Activated CD4-positive, alpha-beta T cell treated with anti-CD3 and anti-CD28 coated beads, Interleukin-2, amount 50 U/mL, for 48 hours (primary cell): ENCODE measurements around the gene CABP1.

Source experiments
- DNase-seq, 2 experiments: peaks; one replicate each; pipeline ENCODE4 v3.0.0-alpha.2; 2020

CABP1 gene

DNA sequence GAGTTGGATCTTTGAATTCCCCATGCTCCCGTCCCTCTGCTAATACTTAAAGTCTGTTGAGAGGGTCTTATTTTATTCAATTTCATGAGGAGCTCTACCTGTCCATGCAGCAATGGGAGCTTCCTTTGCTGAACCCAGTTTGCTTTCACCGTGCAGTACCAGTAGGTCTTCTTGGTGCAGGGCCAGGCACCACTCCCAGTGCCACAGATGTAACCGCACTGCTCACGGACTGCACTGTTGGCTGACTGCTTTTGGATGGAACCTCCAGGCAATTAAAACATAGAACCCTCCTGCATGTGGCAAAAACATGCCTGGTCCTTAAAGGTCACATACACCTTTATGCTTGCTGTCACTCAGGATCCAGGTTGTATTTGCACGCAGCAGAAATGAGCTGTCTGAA is 9.3 kb upstream of the CABP1 start:
- no peak for DNase-seq

DNA sequence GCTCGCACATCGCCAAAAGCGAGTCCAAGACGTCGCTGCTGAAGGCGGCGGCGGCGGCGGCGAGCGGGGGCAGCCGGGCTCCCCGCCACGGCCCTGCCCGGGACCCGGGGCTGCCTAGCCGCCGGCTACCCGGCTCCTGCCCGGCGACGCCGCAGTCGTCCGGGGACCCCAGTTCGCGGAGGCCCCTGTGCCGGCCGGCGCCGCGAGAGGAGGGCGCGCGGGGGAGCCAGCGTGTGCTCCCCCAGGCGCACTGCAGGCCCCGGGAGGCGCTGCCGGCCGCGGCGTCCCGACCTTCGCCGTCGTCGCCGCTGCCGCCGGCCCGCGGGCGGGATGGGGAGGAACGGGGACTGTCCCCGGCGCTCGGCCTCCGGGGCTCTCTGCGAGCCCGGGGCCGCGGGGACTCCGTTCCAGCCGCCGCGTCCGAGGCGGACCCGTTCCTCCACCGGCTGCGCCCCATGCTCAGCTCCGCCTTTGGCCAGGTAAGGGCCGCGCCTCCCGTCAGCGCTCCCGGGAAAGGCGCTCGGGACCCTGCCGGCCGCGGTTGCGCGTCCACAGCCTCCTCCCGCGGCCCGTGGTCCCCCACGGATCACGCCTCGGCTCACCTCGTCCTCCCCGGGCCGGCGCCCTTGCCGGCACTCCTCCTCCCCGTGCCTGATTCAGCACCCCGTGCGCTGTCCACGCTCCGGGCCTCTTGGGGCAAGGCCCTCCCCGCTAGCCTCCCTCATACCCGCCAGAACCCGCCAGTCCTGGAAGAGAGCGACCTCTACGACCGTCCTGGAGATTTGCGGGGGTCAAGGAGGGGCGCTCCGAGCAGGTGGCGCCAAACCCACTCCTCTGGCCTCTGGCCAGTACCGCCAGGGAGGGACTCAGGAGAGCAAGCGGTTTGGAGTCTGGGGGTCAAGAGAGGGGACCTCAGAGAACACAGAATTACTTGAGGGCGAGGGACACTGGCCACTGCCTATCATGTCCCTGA is 721 bp downstream of the CABP1 start:
- DNase-seq = peak; percentile 45 to 59

DNA sequence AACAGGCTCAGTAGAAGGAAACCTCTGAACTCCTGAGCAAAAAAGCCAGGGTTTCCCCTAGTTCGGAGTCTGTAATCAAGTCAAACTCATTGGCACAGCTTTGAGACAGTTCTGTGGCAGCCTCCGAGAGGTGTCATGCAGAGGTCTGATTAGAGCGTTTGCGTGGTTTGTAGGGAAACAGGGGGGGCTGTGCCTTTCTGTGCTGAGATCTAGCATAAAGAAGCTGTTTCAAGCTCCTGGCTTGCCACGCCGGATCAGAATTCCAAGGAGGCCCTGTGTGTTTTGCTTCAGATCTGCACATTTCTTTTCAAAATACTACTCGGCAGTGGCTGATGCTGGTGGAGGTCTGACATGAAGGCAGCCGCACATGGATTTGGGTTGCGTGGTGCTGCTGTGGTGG is 1.7 kb downstream of the CABP1 start:
- no peak for DNase-seq

GRCh38 chr12:120642826-120643225 is 2.4 kb downstream of the CABP1 start:
- DNase-seq = no peak

DNA sequence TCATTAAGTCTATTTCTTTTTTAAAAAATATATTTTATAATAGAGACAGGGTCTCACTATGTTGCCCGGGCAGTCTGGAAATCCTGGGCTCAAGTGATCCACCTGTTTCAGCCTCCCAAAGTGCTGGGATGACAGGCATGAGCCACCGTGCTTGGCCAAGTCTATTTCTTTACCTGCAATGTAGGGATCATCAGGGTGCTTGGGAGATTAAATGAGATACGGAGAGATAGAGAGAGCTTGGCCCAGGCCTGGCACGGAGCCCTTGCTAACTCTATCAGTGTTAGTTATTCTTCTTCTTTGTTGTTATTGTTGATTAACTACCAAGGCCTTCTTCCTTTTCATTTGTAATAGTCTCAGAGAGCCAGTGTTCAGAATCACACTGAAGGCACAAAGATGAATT is 3.1 kb downstream of the CABP1 start:
- DNase-seq = no peak

- DNase-seq = no peak
These were observed 5.6 kb downstream of the CABP1 start for GRCh38 chr12:120646044-120646443.

DNA sequence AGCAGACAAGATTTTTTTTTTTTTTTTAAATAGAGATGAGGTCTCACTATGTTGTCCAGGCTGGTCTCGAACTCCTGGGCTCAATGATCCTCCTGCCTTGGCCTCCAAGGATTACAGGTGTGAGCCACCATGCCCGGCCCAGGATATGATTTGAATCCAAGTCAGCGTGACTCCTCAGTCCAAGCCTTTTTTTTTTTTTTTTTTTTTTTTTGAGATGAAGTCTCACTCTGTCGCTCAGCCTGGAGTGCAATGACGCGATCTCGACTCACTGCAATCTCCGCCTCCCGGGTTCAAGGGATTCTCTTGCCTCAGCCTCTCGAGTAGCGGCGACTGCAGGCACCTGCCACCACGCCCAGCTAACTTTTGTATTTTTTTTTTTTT is 6.9 kb downstream of the CABP1 start:
- DNase-seq = no peak

DNA sequence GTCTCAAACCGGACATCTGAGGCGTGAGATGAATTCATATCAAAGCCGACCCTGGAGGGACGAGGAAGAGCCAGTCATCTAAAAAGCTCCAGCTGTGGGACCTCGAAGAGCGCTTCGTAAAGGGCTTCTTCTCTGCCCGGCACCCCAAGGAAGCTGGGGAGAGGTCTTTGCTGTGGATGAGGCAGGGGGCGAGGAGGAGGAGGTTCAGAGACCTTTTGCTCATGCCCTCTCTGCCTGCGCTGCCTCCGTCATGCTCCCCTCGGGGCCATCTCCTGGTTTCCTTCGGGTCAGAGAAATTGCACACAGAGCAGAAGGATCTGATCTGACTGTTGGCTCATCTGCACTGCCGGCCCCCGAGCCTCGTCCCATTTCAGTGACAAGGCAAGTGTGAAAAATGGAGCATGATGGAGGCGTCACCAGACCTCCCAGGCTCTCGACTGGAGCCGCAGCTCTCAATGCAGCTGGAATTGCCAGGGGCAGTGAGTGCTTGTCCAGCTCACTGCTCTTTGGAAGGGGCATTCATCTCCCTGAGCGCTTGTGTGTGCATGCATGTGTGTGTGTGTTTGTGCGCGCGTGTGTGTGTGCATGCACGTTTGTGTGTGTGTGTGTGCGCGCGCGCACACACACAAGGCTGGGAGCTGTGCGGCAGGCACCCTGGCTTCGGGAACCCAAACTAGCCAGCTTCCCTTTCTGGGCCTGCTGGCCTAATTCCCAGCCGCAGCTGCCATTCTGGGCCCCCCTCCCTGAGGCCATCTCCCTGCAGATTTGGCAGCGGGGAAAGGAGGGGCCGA is 9.2 kb downstream of the CABP1 start:
- no peak for DNase-seq

- no peak for DNase-seq
These were observed 9.8 kb downstream of the CABP1 start for GRCh38 chr12:120650233-120650690.

- DNase-seq = no peak
These were observed 11.4 kb downstream of the CABP1 start for GRCh38 chr12:120651821-120652220.

DNA sequence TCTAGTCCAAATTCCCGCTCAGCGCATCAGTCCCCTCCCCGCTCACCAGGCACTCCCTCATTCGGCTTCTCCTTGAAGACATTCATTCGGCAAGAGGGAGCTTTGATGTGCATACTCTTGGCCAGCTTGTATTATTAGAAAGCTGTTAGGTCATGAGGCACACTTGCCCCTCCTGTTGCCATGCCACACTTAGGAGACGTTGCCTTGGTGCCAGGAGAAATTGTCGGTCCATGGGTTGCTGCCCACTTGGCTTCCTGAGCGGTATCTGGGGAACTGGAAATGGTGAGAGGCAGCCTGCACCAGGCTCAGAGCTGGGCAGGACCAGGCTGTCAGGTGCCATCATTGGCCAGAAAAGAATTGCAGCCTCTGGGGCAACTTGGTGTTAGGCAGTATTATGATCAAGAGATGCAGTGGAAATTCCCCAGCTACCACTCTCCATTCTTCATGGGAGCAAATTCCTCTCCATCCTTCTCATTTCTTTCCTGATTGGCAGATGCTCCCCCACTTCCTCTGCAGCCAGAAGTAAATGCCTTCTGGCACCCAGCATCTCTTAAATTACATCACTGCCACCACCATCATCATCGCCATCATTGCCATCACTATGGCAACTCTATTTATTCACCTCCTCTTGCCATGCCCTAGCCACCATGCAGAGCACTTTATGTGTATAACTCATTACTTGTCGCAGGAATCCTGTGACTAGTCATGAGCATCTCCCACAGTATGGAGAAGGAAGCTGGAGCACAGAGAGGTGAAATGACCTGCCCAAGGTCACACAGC is 12.4 kb downstream of the CABP1 start:
- no peak for DNase-seq

- DNase-seq = no peak
These were observed 13.2 kb downstream of the CABP1 start for GRCh38 chr12:120653611-120654010.

DNA sequence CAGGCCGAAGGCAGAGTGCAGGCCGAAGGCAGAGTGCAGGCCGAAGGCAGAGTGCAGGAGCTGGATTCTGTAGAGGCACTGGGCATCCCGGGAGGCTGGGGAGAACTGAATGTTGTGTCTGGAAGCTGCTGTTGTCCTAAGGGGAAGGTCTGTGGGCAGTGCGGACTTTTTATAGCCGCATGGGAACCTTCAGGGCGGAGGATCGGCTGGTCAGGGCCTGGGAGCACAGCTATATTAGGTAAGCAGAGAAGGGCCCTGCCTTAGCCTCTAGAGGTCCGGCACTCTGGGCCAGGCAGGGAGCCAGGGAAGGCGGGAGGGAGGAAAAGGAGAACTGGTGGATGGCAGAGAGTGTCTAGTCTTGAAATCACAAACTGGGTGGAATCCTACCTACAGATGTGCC is 14.2 kb downstream of the CABP1 start:
- no peak for DNase-seq

- no peak for DNase-seq
These were observed 15.6 kb downstream of the CABP1 start for GRCh38 chr12:120656008-120656407.

DNA sequence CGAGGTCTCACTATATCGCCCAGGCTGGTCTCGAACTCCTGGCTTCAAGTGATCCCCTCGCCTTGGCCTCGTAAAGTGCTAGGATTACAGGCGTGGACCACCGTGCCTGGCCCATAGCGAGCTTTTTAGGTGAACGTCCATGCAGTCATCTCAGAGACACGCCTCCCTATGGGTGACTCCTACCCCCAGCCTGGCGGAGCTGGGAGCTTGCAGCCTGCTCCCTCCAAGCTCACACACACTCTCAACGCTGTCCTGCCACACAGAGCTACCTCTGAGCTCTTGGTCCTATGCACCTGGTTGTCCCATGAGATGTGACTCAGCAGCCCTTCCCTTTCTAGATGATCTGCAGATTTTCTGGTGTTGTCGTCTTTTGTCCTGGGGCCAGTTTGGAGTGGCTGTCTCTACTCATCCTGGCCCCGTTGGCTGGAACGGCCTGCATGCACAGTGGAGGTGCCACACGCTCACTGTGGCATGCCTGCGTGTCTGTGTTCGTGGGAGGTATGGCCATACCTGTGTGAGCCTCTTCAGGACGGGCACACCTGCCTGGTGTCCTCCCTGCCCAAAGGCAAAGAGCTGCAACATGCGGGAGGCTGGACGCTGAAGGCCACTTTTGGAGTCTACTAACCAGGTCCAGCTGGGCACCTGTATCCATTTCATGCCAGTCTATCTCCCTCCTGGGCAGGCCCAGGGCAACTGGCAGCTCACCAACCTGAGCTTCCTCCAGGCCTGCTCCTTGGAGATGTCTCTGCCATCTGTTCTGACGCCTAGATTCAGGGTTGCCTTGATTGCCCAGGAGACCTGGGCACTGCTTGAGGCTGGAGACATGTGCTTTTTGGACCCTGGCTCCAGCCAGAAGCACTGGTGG is 18.1 kb downstream of the CABP1 start:
- DNase-seq = no peak

- no peak for DNase-seq
These were observed 18.7 kb downstream of the CABP1 start for GRCh38 chr12:120659151-120659525.

- DNase-seq = no peak
These were observed 21.0 kb downstream of the CABP1 start for GRCh38 chr12:120661432-120661831.

DNA sequence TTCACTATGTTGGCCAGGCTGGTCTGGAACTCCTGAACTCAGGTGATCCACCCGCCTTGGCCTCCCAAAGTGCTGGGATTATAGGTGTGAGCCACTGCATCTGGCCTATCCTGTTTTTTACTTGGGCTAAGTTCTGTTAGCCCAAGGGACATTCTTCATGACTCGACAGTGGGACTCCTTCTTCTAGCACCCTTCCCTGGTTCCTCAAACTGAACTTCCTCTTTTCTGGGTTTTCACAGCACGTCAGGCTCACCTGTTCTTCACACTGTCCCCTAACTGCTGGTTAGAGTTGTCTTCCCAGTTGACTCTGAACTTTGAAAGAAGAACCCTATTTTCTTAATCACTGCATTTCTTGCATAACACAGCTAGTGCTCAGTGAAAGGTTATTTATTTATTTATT is 22.5 kb downstream of the CABP1 start:
- DNase-seq = no peak

- DNase-seq = no peak
These were observed 23.3 kb downstream of the CABP1 start for GRCh38 chr12:120663741-120664140.

DNA sequence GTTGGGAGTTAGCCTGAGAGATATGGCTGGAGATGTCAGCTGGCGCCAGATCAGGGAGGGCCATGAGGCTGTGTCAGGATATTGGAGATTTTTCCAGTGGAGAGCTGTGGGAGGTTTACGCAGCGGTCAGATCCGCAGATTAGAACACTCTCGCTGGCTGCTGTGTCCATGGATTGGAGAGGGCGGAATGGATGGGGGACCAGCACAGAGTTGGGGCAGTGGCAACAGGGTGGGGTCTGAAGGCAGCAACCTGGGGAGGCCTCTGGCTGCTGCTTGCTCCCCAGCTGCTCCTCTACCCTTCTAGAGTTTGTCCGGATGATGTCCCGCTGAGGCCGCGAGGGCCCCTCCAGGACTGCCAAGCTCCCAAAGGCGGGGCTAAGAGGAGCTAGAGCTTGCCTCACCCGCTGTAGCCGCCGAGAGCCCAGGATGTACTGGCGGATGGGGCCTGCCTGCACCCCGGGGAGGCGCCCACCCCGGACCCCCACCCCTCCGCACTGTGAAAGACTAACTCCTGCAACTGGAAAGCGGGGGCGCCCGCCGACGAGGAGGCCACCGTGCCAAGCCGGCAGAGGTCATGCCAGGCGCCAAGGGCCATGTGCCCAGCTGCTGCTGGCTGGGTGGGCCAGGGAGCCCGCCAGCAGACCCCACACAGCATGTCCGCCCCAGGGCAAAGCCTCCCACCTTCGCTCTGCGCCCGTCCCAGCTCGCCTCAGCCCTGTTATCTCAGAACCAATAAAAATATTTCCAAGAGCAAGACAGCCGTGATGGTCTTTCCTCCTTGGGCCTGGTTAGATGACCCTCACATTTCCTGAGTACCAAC is 26.4 kb downstream of the CABP1 start:
- no peak for DNase-seq
